GM21717 (cell line): ENCODE results near the gene ADAM12.
"Not testable (repeated sequence)": the region's sequence is repeated elsewhere in the genome, so short reads cannot be mapped to it uniquely, and the experiment has no call there.

Experiments
- ATAC-seq: cut with Tn5 transposase; IDR thresholded peaks from one replicate; pipeline ENCODE4 v1.9.1; 2021; ENCODE audit warnings: mild to moderate bottlenecking, moderate library complexity; ENCODE audit not compliant: unreplicated experiment

The ADAM12 gene

GRCh38 chr10:125994601-125995000 is 393.7 kb downstream of the ADAM12 start:
- ATAC-seq = no peak

DNA sequence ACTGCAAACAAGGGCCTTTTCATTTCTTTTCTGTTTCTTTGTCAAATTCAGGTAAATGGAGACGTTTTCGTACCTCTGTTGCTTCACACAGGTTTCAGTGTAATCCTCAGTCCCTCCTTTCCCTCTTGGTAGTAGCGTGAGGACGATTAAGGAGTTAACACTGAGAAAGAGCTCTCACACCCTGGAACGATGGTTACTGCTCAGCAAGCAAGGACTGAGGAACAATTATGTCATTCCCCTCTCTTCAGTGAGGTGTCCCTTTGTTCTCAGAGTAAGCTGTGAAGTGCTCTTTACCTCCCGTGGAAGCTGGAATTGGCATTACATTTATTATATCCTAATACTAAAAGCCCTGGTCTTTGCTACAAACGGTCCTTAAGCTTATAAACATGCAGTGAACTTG is 396.0 kb downstream of the ADAM12 start:
- no peak for ATAC-seq

GRCh38 chr10:125991392-125991791 is 396.9 kb downstream of the ADAM12 start:
- no peak for ATAC-seq

- no peak for ATAC-seq
These were observed 397.3 kb downstream of the ADAM12 start for GRCh38 chr10:125990974-125991373.

DNA sequence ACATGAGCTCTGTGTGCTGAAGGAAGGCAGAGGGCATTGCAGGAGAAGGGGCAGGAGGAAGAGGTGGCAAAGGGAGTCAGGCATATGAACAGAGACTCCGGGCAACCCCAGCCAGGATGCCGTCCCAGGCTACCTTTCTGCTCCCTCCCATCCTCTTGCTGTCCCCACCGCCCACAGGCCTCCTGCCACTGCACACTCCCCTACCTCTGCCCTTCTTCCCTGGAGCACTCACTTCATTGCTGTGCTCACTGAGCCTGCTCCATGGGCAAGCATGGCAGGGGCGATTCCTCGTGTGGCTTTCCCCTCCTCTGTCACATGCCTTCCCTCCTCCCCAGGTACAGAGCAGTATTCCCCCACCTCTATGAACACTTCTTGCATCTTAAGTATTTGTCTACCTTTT is 398.5 kb downstream of the ADAM12 start:
- no peak for ATAC-seq

GRCh38 chr10:125985557-125986240 is 402.6 kb downstream of the ADAM12 start:
- no peak for ATAC-seq

DNA sequence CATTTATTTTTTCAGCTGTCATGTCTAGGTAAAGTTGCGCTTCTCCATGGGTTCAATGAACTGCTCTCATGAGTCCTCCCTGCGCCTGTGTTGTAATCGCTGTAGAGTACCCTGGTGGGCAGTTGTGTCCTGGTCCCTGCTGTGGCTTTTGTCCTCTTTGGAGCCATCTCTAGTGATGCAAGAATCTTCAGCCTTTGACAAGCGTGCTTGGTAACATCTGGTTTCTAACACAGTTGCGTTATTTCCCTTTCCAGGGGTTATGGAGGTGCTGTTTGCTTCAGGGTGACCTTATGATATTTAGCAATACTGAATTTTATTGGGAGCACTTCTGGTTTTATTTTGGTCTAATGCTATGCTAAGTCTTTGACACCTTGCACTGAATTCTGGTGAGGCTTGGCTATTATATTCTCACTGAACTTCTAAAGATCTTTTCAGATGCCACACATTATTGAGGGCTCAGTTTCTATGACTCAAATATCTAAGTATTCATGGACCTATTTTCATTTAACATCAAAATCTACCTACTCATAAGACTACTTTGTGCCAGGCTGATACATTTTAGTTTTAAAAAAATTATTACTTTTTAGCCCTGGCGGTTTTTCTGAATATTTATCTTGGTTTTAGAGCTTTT is 403.3 kb downstream of the ADAM12 start:
- no peak for ATAC-seq

GRCh38 chr10:125984346-125984745 is 403.9 kb downstream of the ADAM12 start:
- ATAC-seq = no peak

DNA sequence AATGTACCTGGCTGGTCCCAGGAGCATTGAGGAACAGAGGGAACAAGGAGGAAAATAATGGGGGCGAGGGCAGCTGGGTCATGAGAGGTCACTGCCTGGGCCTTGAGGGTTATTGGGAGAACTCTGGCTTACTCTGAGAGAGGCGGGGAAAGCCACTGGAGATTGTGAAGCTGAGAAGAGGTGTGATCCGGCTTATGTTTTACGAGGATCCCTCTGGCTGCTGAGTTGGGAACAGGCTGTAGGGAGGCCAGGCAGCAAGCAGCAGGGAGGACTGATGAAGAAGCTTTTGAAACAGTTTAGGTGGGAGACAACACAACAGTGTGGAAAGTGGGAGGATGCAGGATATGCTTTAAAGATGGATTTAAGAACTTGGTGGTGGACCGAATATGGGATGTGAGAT is 404.6 kb downstream of the ADAM12 start:
- ATAC-seq = no peak

- ATAC-seq = no peak
These were observed 405.1 kb downstream of the ADAM12 start for GRCh38 chr10:125983161-125983560.

- ATAC-seq = peak; percentile 51
These were observed 405.9 kb downstream of the ADAM12 start for GRCh38 chr10:125982260-125982948.

GRCh38 chr10:125980521-125981035 is 407.7 kb downstream of the ADAM12 start:
- no peak for ATAC-seq

DNA sequence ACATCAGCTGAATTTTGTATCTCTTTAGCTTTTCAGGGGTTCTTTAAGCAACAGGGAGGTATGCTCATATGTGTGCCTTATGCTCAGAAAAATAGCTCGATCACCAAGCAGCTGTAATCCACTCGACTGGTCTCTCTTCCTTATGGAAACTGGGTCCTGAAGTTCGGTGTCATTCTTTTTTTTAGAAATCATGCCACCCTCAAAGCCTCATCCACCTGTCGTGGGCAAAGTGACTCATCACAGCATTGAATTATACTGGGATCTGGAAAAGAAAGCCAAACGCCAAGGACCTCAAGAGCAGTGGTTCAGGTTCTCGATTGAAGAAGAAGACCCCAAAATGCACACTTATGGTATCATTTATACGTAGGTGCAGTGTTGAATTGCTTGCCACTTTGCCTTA is 408.3 kb downstream of the ADAM12 start:
- ATAC-seq = no peak

- ATAC-seq = no peak
These were observed 411.2 kb downstream of the ADAM12 start for GRCh38 chr10:125976960-125977605.

- not testable (repeated sequence) for ATAC-seq
These were observed 418.1 kb downstream of the ADAM12 start for GRCh38 chr10:125970077-125970630.

DNA sequence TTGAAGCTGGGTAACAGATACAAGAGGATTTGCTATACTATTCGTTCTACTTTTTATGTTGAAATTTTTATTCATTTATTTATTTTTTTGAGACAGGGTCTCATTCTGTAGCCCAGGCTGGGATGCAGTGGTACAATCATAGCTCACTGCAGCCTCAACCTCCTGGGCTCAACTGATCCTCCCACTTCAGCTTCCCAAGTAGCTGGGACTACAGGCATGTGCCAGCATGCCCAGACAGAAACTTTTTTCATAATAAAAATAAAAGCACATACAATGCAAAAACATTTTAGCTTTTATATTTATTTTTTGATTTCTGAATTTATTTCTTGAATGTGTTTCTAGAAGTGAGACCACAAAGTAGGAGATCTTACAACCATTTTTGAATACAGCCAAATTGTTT is 420.7 kb downstream of the ADAM12 start:
- no peak for ATAC-seq

GRCh38 chr10:125964558-125964957 is 423.7 kb downstream of the ADAM12 start:
- ATAC-seq = no peak
